NB4 (cell line): Measurements from ENCODE around the gene RXRA.

Experiments
- DNase-seq: peaks from one replicate; pipeline ENCODE4 v3.0.0; 2010; ENCODE audit warnings: low read depth
- H3K4me3 ChIP-seq: one replicate; pipeline ENCODE4 v1.5.1; 2011; ENCODE audit warnings: mild to moderate bottlenecking, low read depth, low read length, moderate library complexity
- CTCF ChIP-seq: IDR thresholded peaks from one replicate; pipeline ENCODE4 v1.5.1; 2012; ENCODE audit warnings: low read depth, low read length
- MYC ChIP-seq: IDR thresholded peaks from 2 replicates; pipeline ENCODE4 v1.6.1; 2011; ENCODE audit warnings: low read depth, low read length
- POLR2A ChIP-seq: IDR thresholded peaks from 2 replicates; pipeline ENCODE4 v1.6.1; 2011; ENCODE audit warnings: mild to moderate bottlenecking; ENCODE audit not compliant: insufficient read length; ENCODE audit errors: extremely low read depth
- TF ChIP-seq, protein P1 (sequence below): IDR thresholded peaks from 2 replicates; pipeline ENCODE4 v1.6.1; 2011; ENCODE audit warnings: low read depth, low read length

Gene RXRA

GRCh38 chr9:134383148-134383547, 56.9 kb downstream of the RXRA start:
- no peak overlapping the region for H3K4me3 ChIP-seq
- no peak for TF ChIP-seq MYC
- TF ChIP-seq, protein P1, sequence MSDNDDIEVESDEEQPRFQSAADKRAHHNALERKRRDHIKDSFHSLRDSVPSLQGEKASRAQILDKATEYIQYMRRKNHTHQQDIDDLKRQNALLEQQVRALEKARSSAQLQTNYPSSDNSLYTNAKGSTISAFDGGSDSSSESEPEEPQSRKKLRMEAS, result no peak
- no peak for TF ChIP-seq POLR2A
- no peak for TF ChIP-seq CTCF
- no peak for DNase-seq

DNA sequence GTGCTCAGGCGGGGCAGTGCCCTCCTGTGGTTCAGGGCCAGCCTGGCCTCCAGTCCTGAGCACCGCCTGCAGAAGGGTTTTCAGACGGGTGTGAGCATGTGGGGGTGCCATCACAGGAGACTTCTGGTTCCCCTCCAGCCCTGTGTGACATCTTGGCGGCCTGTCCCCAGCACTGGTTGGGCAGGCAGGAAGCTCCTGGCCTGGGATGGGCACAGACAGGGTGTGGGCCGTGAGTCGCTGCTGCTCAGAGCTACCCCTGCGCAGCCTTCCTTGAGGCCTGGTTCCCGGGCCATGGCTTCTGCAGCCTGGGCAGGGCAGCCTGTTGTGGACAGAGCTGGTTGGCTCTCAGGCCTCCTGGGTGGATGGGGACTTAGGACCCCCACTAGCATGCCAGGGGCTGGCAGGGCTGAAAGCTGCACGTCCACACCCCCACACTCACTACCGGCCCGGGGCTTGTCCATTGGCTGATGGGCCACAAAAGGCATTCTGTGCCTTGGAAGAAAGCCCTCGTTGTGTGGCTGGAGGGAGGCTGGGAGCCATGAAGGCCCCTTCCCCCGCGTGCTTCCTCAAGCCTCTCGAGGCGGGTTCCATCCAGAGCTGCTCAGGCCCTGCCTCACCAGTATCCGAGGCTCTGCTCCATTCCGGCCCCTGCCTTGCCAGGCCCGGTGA, 58.7 kb downstream of the RXRA start:
- H3K4me3 ChIP-seq, result no peak overlapping the region
- peak; percentile 24 for DNase-seq
- TF ChIP-seq POLR2A, result no peak
- TF ChIP-seq, protein P1, result no peak
- no peak for TF ChIP-seq MYC
- TF ChIP-seq CTCF, result no peak

DNA sequence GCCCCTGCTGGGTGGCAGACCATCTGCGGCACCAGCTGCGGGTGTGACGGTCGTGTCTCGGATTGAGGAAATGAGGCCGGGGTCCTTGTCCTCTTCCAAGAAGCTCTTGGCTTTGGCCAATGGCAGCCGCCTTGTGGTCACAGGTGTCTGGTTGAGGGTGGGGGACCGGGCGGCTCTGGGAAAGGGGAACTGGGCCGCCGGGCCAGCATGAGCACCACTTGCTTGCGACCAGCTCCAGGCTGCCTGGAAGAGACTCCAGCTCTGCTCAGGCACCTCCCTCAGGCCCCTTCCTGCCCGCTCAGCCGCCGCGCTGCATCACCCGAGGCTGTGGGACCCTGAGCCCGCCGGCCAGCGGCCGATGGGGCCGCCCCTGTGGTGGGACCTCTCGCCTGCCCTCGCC, 59.7 kb downstream of the RXRA start:
- no peak overlapping the region for H3K4me3 ChIP-seq
- no peak for TF ChIP-seq MYC
- no peak for TF ChIP-seq CTCF
- no peak for TF ChIP-seq POLR2A
- TF ChIP-seq, protein P1, result no peak
- no peak for DNase-seq

- no peak overlapping the region for H3K4me3 ChIP-seq
- TF ChIP-seq CTCF, result no peak
- TF ChIP-seq, protein P1, result no peak
- TF ChIP-seq MYC, result no peak
- no peak for TF ChIP-seq POLR2A
- DNase-seq, result no peak
Measured at GRCh38 chr9:134386951-134387831, 60.9 kb downstream of the RXRA start.

DNA sequence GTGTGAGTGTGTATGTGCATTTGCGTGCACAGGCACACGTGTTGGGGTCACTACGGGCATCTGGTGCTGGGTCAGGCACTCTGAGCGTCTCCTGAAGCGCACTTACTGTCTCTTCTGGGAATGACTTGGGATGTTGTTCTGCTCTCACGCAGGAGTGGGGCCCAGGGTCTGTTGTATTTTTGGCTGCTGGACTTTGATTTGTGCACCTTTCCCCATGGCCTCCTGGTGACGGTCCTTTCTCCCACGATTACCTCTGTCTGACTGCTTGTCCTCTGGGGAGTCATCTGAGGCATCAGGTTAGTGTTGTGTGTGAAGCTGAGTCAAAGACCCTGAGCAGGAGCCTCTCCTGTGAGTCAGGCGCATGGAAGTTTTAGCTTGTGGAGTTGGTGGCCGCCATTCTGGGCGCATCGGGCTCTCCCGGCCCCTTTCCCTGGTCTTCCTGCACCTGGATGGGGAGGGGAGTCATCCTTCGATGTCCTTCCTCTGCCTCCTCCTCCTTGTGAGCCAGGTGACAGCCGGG, 62.1 kb downstream of the RXRA start:
- H3K4me3 ChIP-seq, result no peak overlapping the region
- DNase-seq, result no peak
- TF ChIP-seq, protein P1, result no peak
- TF ChIP-seq MYC, result no peak
- TF ChIP-seq POLR2A, result no peak
- no peak for TF ChIP-seq CTCF
